ENCODE measurements around the gene ATXN2.

ATXN2 gene

GRCh38 chr12:111439657-111440151 is 159.4 kb downstream of the ATXN2 start:
- no peak for DNase-seq (ENCODE audit: low read depth in 2 of 2)

DNA sequence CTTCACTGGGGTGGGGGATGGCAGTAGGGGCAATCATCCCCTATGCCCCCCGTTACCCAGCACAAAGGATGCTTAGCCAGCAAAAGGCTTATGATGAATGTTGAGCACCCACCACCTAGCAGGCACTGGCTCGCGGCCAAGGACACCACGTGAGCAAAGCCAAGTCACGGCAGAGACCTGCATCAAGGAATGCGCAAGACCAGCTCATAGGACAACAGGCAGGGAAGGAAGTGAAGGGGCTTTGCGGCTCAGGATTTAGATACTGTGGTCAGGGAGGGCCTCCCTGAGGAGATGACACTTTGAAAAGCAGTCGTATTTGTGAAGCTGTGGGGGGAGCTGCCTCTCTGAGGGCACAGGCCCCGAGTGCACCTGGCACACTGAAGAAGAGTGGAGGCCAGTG is 160.6 kb downstream of the ATXN2 start:
- DNase-seq (ENCODE audit: low read depth in 2 of 2): peak; percentile 39 to 56

- DNase-seq (ENCODE audit: low read depth in 2 of 2): no peak
These were observed 161.2 kb downstream of the ATXN2 start for GRCh38 chr12:111437816-111438454.

DNA sequence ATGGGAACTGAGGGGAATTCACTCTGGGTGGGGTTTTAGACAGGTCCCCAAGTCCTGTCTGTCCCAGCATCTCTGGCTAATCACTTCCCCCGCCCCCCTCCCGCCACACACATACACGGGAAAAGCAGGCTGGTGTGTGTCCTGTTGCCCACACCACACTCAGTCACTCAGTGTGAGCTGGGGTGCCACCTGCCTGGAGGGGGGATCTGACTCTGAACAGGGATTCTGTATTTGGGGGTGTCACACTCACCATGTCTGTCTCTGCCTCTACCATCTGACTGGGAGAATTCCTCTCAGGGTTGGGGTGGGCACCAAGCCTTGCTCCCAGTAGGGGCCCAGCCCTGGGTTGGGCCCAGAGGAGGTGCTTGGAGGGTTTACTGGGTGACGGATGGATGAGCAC is 162.3 kb downstream of the ATXN2 start:
- DNase-seq (ENCODE audit: low read depth in 2 of 2): no peak

DNA sequence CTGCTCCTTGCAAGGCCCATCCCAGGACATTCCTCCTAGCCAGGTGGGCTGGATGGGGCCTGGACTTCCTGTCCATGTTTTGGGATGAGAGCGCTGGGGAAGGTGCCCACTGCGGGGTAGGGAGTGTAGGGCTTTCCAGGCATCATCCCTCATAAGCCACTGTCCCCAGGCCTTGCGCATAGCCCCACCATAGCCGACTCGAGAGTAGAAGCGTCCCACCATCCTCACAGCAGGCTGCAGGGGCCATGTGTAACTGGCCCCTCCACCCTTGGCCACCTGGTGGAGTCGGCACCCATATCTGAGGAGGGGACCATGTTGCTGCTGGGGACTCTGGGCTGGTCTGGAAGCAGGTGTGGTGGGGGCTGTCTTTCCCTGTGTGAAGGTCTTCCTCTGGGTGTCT is 162.8 kb downstream of the ATXN2 start:
- no peak for DNase-seq (ENCODE audit: low read depth in 2 of 2)

DNA sequence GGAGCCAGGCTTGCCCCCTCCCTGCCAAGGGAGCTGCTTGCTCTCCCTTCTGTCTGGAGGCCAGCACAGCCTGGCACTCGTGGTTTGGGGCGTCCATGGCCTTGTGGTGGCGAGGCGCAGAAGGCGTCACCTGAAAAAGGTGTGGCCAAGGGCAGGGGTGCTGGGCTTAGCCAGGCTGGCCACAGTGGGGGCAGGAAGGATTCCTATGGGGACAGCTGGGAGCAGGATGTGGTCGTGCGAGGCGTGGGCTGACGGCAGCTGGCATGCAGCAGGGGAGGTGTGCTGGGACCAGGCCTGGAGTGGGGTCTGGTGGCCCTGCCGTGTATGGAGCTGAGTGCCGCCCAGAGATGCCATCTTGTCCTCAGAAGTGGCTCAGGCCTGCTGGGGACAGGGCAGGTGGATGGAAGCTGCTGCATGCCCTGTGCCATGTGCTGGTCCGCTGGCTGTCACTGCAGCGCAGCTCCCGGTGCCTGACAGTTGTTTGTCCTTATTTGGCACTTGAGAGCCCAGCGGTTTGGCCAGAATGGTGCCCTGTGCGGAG is 163.4 kb downstream of the ATXN2 start:
- DNase-seq (ENCODE audit: low read depth in 2 of 2): no peak

DNA sequence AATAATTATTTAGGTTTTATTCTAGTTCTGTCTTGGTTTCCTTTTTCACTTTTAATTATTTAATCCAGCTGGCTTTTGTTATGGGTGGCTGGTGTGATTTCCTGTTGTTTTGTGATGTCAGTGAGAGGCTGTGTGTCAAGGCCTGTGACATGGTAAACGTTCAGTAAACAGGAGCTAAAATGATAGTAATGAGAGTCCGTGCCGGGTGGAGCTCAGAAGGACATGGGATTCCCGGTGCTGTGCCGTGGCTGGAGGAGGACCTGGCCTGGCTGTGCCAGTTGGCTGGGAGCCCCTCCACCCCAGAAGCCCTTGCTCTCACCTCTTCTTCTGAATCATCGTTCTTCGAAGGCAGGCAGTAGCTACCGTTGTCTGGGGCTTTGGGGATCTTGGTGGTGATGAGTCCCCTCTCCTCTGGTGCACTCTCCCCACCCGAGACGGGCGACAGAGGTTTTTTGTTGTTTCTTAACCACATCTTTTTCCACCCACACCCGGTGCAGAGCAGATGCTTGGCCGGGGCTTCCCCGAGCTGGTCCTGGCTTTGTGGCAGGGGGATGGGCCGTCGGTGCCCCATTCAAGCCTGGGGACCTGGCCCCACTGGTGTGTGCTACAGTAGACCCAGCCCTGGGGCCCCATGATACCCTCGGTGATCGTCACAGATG is 164.3 kb downstream of the ATXN2 start:
- DNase-seq (ENCODE audit: low read depth in 2 of 2): peak; percentile 75 to 78

DNA sequence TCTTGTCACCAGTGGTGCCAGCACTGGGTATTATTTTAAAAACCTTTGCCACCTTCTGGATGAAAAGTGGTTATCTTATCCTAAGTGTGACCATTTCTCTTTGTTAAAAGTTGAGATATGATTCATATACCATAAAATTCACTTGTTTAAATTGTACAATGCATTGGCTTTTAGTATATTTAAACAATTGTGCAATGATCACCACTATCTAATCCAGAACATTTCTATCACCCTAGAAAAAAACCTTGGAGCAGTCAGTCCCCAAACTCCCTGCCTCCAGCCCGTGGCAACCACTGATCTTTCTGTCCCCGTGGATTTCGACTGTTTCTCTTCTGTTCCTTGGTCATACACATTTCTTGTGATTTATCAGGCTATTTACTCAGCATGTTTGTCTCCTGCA is 165.1 kb downstream of the ATXN2 start:
- DNase-seq (ENCODE audit: low read depth in 2 of 2): no peak

GRCh38 chr12:111431772-111432171 is 167.3 kb downstream of the ATXN2 start:
- no peak for DNase-seq (ENCODE audit: low read depth in 2 of 2)

GRCh38 chr12:111430433-111431353 is 168.4 kb downstream of the ATXN2 start:
- DNase-seq (ENCODE audit: low read depth in 2 of 2): peak in 1 of 2 donors; percentile 65

- DNase-seq (ENCODE audit: low read depth in 2 of 2): peak; percentile 63 to 68
These were observed 169.2 kb downstream of the ATXN2 start for GRCh38 chr12:111429828-111430432.

DNA sequence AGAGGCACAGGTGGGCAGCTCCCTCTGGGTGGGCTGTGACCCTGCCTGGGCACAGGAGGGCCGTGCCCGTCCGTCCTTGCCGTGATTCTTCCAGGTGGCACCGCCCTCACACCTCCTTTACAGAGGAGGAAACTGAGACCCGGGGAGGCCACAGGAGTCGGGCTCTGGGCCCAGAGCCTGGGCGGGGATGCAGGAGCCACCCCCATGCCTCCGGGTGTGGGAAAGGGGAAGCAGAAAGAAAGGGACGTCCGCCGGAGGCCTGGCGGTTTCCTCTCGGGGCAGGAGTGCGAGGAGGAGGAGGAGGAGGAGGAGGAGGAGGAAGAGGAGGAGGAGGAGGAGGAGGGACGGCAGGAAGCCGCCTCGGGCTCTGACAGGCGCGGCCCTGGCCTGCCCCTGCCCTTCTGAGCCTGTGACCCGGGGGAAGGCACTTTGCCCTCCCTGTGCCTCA is 170.4 kb downstream of the ATXN2 start:
- DNase-seq (ENCODE audit: low read depth in 2 of 2): no peak

DNA sequence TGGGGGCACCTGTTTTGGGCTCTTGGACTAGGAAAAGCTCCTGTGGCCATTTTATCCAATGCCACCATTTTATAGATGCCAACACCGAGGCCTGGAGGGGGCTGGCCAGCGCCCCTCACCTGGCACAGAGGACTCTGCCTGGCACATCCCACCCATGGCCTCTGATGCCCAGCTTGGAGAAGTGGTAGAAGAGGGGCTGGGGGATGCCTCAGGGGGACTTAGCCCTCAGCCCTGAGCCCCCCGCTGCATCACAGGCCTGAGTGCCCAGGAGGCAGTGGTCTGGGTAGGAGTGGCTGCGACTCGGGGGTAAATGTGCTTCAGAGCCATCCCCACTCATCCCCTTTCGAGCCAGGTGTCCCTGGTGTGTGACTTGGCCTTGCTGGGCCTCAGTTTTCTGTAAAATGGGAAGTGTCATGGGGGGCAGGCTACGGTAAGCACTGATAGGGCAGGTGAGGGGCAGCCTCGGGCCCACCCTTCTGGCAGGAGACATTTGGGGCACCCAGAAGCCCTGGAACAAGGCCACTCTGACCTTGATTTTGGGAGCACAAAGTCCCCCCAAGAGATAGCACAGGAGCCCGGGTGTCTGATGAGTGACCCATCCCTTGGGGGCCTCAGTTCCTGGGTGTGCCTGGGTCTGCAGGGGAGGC is 170.9 kb downstream of the ATXN2 start:
- DNase-seq (ENCODE audit: low read depth in 2 of 2): no peak

DNA sequence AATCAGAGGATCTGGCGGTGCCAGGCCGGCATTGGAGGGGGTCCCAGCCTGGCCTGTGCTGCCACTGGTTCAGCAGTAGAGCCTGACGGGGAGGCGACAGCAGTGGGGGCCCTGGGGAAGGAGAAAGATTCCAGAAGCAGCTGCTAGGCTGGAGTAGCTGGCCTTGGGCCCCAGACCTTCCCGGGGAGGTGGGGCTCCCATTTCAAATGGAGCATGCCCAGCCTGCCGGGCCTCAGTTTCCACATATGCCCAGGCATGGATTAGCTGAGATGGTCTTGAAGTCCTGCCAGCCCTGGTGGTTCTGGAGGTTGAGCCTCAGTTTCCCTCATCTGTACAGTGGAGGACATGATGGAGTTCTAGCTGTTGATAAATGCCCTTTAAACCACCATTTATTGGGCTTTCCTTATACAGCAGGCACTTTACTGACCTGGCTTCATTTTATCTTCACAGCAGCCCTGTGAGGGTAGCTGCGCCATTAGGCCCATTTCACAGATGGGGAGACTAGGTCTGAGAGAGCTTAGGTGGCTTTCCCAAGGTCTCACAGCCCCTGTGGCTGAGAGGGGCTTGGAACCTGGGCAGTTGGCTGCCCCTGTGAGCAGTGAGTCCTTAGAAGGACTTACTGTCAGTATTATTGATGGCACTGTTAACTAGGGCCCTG is 171.6 kb downstream of the ATXN2 start:
- no peak for DNase-seq (ENCODE audit: low read depth in 2 of 2)

DNA sequence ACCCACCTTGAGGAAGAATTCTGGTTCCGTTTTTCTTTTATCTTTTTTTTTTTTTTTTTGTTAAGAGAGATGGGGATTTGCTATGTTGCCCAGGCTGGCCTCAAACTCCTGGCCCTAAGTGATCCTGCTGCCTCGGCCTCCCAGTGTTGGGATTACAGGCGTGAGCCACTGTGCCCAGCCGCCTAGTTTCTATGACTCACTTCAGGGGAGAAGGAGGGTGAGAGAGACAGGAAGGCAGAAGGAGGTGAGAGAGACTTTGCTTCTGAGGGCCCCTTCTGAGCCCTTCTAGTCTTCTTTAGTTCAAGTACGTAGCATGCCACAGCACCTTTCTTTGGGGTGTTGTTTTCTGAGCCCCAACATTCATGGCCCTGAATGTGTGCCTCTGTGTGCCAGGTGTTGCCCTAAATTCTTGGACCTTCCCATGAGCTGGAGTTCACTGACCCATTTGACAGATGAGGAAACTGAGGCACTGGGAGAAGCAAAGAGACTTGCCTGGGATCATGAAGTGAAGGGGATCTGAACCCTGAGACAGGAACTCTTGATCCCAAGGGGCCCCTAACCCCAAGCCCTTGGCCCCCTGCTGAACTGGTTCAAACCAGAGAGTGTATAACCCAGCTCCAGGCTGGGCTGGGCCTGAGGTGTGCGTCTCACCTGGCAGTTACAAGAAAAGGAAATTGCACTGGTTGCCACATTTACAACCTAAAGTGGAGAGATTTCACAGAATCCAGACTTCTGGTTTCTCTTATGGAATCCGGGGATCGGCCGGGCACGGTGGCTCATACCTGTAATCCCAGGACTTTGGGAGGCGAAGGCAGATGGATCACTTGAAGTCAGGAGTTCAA is 172.6 kb downstream of the ATXN2 start:
- DNase-seq (ENCODE audit: low read depth in 2 of 2): no peak

- DNase-seq (ENCODE audit: low read depth in 2 of 2): no peak
These were observed 173.5 kb downstream of the ATXN2 start for GRCh38 chr12:111425655-111426054.

DNA sequence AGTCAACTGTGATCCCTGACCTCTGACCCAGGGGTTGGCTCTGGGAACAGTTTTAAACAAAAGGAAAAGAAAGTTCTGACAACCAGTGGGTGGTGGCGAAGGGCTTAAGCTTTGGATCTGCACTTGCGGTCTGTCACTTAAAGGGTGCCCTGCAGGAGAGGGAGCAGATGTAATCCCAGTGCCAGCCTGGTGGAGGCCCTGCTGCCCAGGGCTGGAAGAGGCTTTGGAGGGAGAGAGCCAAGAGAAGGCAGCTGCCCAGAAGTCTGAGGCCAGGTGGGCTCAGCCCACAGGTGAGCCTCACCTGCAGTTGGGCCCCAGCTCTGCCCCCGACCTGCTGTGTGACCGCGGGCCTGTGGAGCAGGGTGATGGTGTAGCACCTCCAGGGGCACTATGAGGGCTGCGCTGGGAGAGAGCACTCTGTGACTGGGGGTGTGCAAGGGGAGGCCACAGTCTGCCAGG is 174.3 kb downstream of the ATXN2 start:
- no peak for DNase-seq (ENCODE audit: low read depth in 2 of 2)

DNA sequence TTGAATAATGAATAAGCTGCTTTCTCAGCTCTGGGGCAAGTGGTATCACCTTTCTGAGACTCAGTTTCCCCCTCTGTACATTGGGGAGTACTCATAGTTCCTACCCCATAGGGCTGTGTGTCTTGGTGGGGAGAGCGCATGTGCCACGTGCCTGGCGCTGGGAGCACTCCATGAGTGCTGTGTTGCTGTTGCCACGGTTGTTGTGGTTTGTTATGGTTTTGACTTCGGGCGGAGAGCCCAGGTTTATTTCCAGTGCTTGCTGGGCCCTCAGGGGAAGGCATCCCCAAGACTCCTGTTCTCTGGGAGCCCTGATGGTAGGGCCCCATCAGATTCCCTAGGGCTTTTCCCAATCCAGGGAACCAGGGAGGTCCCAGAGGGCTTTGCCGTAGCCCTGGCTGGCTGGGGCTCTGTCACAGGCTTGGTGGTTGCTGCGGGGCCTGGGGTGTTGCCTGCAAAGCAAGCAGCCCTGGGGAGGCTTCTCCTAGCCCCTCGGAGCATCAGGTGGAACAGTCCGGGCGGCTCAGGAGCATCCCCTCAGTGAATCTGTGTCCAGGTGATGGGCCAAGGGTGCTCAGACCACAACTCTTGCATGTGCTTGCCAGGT is 174.8 kb downstream of the ATXN2 start:
- no peak for DNase-seq (ENCODE audit: low read depth in 2 of 2)

- no peak for DNase-seq (ENCODE audit: low read depth in 2 of 2)
These were observed 178.6 kb downstream of the ATXN2 start for GRCh38 chr12:111420494-111420893.

Measured in stimulated activated CD8-positive, alpha-beta memory T cell treated with anti-CD3 and anti-CD28 coated beads, Interleukin-2, amount 100 ng/mL, for 48 hours (primary cell).